Testis (tissue), 2 donors: Measurements from ENCODE around the gene ZNF239.
"Not testable (repeated sequence)": the region's sequence is repeated elsewhere in the genome, so short reads cannot be mapped to it uniquely, and the experiment has no call there.

Experiments used
- POLR2A ChIP-seq: fragments of 450-650 bp; IDR thresholded peaks from one replicate; pipeline ENCODE4 v1.6.1; 2017; ENCODE audit warnings: antibody characterized with exemption, mild to moderate bottlenecking, moderate library complexity
- TF ChIP-seq, protein P1 (sequence below), 3 experiments: fragments of 450-650 bp in 2 of 3; fragments of 200-600 bp in 1 of 3; sonication (generic) in 1 of 3; IDR thresholded peaks; one replicate each; pipeline ENCODE4 v1.5.1; 2016 to 2019; ENCODE audit warnings: antibody characterized with exemption in 3 of 3, mild to moderate bottlenecking in 2 of 3, moderate library complexity in 1 of 3

DNA sequence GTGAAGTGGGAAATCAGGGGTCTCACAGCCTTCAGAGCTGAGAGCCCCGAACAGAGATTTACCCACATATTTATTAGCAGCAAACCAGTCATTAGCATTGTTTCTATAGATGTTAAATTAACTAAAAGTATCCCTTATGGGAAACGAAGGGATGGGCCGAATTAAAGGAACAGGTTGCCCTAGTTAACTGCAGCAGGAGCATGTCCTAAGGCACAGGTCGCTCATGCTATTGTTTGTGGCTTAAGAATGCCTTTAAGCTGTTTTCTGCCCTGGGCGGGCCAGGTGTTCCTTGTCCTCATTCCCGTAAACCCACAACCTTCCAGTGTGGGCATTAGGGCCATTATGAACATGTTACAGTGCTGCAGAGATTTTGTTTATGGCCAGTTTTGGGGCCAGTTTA lies 27.2 kb upstream of the ZNF239 start:
- TF ChIP-seq, protein P1, sequence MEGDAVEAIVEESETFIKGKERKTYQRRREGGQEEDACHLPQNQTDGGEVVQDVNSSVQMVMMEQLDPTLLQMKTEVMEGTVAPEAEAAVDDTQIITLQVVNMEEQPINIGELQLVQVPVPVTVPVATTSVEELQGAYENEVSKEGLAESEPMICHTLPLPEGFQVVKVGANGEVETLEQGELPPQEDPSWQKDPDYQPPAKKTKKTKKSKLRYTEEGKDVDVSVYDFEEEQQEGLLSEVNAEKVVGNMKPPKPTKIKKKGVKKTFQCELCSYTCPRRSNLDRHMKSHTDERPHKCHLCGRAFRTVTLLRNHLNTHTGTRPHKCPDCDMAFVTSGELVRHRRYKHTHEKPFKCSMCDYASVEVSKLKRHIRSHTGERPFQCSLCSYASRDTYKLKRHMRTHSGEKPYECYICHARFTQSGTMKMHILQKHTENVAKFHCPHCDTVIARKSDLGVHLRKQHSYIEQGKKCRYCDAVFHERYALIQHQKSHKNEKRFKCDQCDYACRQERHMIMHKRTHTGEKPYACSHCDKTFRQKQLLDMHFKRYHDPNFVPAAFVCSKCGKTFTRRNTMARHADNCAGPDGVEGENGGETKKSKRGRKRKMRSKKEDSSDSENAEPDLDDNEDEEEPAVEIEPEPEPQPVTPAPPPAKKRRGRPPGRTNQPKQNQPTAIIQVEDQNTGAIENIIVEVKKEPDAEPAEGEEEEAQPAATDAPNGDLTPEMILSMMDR (IDR thresholded peaks at IDR 0.05) = not testable (repeated sequence)
- TF ChIP-seq POLR2A = not testable (repeated sequence)
